GM19468 (cell line): Measurements from ENCODE around the gene SLX4IP.
A peak's percentile ranks its signal among the peaks of the same experiment; 100 is the strongest.

Experiments used
- ATAC-seq: cut with Tn5 transposase; IDR thresholded peaks from one replicate; pipeline ENCODE4 v1.9.1; 2021; ENCODE audit warnings: mild to moderate bottlenecking, moderate library complexity, moderate number of reproducible peaks; ENCODE audit not compliant: unreplicated experiment; ENCODE audit errors: extremely low read depth

SLX4IP gene

DNA sequence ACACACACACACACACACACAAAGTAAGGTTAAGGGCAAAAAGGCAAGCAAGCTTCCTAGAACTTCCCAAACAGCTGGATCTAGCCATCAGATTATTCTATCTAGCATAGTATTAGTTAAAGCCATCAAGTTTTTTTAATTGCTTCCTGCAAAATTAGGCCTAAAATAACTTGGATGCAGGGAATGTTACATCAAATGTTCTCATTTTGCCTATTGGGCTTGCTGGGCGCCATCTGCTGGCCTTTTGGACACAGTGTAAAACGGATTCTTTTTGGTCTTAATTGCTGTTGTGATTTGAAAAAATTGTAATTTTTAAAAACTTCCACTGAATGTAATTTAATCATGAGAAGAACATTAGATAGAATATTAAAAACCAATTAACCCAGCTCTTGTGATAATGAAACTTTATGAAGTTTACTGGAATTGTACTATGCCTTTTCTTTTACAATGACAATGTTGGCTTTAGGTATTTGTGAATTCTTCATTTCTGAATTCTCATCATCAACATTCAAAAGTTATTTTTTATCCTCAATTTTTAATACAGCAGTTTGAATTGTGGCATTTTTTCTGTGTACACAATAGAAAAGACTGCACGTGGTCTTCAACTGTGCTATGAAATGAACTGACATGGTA, 7.9 kb upstream of the SLX4IP start:
- no peak for ATAC-seq

DNA sequence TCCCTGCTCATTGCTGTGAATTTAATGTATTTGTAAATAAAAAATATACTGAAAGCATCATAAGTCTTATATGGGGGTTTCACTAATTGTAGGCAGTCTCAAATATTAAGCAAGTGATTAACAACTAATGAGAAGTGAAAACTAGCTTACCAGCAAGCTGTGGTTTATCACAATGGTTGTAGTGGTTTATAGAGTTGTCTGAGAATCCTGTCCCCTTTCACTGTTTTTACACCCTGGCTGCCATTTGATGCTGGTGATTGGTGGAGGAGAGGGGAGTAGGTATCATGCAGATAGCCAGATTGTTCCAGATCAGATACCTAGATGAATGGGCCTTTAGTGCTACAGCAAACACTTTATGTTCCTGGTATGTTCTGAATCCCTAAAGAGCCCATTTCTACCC, 7.1 kb upstream of the SLX4IP start:
- no peak for ATAC-seq

- ATAC-seq: no peak
Measured at GRCh38 chr20:10429443-10429981, 5.6 kb upstream of the SLX4IP start.

DNA sequence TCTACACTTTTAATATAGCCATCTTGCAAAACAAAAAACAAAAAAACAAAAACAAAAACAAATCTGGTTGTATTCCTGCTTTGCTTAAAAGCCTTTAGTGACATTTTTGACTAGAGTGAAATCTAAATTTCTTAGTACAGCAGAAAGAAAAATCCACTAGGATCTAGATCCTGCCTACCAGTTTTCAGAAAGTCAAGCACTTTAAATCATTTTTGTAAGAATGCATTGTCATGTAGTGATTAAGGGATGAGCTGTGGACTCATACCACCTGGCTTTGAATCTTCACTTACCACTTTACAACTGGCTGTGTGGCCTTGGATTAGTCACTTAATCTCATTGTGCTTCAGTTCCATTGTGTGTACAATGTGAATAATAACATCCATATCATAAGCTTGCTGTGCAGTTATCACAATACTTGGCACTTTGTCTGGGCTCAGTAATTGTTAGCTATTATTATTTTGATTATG, 5.1 kb upstream of the SLX4IP start:
- ATAC-seq: no peak

- ATAC-seq: no peak
Measured at GRCh38 chr20:10430704-10431103, 4.4 kb upstream of the SLX4IP start.

DNA sequence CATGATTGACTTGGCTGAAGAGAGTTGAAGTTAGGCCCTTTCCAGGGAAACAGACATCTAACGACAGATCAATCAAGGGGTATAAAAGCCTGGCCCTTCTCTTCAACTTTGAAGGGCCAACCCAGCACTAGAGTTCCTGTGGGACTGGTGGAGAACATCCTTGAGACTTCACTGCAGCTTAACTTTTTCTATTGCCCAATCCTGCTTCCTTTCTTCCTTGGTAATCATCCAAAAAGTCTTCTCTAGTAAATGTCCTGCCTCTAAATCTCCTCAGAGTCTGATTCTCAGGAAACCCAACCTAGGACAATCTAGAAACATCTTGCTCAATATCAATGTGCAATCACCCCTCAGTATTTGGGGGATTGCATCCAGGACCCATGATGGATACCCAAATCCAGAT, 3.0 kb upstream of the SLX4IP start:
- ATAC-seq: no peak

DNA sequence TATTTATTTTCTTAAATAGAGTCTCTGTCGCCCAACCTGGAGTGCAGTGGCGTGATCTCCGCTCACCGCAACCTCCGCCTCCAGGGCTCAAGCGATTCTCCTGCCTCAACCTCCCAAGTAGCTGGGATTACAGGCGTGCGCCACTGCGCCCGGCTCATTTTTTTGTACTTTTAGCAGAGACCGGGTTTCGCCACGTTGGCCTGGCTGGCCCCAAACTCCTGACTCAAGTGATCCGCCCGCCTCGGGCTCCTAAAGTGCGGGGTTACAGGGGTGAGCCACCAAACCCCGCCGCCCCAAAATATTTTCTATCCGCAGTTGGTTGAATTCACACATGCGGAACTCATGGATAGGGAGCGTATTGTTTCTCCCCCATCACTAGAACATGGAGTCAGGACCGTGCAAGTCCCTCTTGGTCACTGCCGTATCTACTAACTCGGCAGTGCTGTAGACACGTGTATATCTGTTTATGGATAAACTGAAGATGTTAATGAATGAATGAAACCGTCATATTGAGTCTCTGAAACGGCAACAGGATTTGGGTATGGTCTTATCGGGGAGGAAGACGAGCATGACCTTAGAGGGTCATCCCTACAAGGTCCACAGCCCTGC, 2.0 kb upstream of the SLX4IP start:
- ATAC-seq: no peak

DNA sequence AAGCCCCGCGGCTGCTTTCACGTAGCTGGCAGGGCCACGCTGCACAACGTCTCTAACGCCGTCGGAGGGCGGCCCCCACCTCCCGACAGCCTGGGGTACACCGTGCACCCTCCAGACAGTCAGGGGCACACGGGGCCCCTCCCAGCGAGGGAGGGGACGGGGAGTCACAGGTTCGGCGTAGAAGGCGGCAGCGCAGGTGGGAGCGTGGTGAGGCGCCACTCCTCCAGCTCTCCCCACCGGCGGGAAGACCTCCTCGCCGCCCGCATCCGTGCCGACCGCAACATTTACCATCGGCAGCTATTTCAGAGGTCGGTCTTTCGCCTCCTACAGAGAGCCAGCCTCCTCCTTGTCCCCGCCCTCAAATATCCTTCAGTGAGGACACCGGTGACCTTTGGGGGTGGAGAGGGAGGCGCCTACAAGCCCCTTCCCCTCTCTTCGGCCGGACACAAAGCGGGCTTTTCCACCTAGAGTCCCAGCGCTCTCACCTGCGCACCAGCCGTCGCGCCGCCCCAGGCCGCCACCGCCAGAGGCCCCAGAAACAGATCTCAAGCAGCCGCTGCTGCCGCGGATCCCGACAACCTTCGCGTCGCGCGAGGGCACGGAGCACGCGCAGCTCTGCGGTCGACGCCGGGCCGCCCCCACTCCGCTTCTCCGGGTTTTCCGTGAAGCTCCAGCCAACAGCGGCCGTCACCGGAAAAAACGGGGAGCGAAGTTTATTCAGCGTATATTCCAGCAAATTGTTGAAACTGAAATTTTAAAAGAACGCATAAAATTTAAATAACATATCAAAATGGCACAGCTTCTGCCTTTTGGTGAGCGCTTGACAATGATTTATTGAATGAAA, 1.3 kb upstream of the SLX4IP start, which contains the start of gene MKKS:
TSS of gene MKKS (minus strand) at position 600 of the 844 bp plus-strand sequence. CDS start 20,708 bp downstream, outside the sequence.
- peak; percentile 33 for ATAC-seq

GRCh38 chr20:10434467-10434831, 656 bp upstream of the SLX4IP start:
- peak; percentile 18 for ATAC-seq

- ATAC-seq: no peak
Measured at GRCh38 chr20:10436053-10436699, 1.1 kb downstream of the SLX4IP start.

- no peak for ATAC-seq
Measured at GRCh38 chr20:10438217-10438616, 3.1 kb downstream of the SLX4IP start.

DNA sequence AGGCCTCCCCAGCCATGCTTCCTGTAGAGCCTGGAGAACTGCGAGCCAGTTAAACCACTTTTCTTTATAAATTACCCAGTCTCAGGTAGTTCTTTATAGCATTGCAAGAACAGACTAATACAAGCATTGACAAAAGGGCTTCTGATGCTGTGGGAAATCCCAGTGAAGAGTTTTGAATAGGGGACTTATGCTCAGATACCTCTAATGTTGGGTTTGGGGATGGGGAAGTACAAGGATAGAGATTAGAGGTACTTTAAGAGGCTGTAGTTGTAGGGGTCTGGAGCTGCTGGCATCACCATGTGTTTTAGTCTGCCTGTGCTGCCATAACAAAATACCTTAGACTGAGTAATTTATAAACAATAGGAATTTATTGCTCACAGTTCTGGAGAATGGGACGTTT, 8.8 kb downstream of the SLX4IP start:
- ATAC-seq: no peak

- no peak for ATAC-seq
Measured at GRCh38 chr20:10445758-10446157, 10.7 kb downstream of the SLX4IP start.

- peak; percentile 88 for ATAC-seq
Measured at GRCh38 chr20:10447028-10447427, 11.9 kb downstream of the SLX4IP start.

DNA sequence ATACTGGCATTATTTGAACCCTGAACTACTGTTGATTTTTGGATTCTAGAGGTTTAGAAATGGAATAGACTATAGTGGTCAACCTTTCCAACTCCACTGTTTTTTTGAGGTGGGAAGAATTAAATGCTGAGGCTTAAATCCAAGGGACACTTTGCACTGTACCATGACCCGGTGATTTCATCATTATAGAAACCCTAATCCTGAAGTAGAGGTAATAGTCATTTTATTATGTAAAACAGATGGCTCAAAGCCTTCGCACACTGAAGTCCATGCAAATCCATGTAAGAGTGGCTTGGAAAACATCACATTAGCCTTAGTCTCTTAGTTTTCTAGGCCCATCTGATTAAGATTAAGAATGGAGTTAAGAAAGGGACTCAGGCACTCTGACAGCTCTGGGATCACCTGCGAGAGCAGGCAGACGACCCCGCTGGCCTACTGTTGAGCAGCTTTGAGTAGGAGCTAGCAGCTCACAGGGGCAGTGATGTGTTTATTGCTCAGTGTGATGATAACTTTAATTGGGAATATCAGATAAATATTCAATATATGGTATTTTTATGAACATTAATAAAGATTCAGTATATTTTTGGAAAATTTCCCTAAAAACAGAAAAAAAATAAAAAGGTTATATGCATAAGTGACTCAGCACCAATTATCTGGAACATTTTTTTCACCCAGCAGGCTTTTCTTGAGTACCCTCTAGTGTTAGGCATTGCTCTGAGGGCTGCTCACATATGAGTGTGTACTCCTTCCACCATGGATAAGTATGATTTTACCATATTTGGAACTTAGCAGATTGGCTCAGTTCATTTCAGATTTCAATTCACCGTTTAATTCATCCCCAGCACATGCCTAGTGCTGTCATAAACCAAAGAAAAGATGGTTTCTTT, 13.4 kb downstream of the SLX4IP start:
- ATAC-seq: no peak

DNA sequence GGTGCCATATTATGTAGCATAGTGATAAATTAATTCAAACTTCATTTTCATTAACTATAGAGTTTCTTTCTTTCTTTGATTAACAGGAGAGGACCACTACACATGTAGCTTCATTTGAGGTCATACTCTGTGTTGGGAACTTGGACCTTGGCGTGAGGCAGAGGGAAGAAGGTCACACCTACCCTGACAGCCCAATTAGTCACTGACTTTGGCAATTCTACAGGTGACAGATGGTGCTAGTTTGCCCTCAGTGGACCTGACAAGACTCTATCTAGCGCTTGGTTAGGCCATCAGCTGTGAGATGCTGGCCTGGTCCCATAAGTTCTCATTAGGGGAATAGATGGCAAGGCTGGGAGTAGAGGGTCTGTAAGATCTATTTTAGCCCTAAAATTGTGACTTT, 14.2 kb downstream of the SLX4IP start:
- no peak for ATAC-seq

DNA sequence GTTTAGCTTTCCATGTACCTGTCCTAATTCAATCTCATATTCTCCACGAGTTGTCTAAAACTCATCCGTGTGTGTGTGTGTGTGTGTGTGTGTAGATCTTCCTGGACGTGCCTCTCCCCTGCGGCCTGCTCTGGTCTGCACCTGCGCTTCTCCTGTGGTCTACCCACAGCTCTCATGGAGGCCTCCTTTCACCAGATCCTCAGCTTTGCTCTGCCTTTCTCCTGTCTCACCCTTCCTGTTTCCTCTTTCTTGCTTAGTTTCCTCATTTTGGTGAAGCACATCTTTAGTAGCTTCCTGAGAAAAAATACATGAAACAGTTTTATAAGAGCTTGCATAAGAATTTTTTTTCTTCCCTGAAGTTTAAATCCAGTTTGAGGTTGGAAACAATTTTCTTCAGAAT, 18.1 kb downstream of the SLX4IP start:
- ATAC-seq: peak; percentile 73

- no peak for ATAC-seq
Measured at GRCh38 chr20:10454151-10454750, 19.1 kb downstream of the SLX4IP start.

GRCh38 chr20:10461495-10461894, 26.4 kb downstream of the SLX4IP start:
- no peak for ATAC-seq
